Loucy (cell line): Measurements from ENCODE around the gene ZGRF1.

Experiments used
- CTCF ChIP-seq: fragments of 200-600 bp; sonication (generic); conservative IDR thresholded peaks from 2 replicates; pipeline ENCODE4 v1.5.1; 2014; ENCODE audit warnings: mild to moderate bottlenecking, antibody characterized with exemption, low read length
- EZH2phosphoT487 ChIP-seq: fragments of 200-600 bp; IDR thresholded peaks from 2 replicates; pipeline ENCODE4 v1.6.1; 2018; ENCODE audit warnings: antibody characterized with exemption, mild to moderate bottlenecking, moderate library complexity, borderline replicate concordance

GRCh38 chr4:112651641-112652040 is 14.9 kb upstream of the ZGRF1 start:
- no peak for TF ChIP-seq CTCF
- no peak for TF ChIP-seq EZH2phosphoT487
